K562 (cell line): ENCODE data around the gene F2RL2. TPM values are rescaled to one million over a fixed set of nuclear protein-coding genes. Genes with fewer than 3 reads are reported as not detected.

ENCODE experiments used
- ATAC-seq: fragments of 200-7000 bp; cut with Tn5 transposase; 3 replicates; pipeline ENCODE4 v1.9.1; 2020; ENCODE audit warnings: moderate library complexity
- BruUV-seq: library from RNA; stranded (reverse); fragments of 400-500 nt; replicated peaks from 2 replicates; lab custom pipeline; 2021; lab: Mats Ljungman, UMichigan
- CTCF ChIA-PET: fragments of 300-600 bp; formaldehyde crosslinking; extraction: SDS; loops from one replicate; lab custom pipeline; 2021; ENCODE audit warnings: low intra/inter-chr PET ratio; lab: Yijun Ruan, JAX
- POLR2A ChIA-PET: fragments of 300-600, 350-650 bp; sonication (Branson Sonifier 250); formaldehyde crosslinking; extraction: SDS; loops from one replicate; lab custom pipeline; 2021; ENCODE audit warnings: antibody characterized with exemption, inconsistent platforms; lab: Yijun Ruan, JAX
- DNase-seq, 4 experiments: peaks; one replicate each; pipeline versions ENCODE4 v3.0.0 to v3.0.0-alpha.2; 2011 to 2018; ENCODE audit warnings: low spot score in 3 of 4, mixed read lengths in 3 of 4; ENCODE audit errors: extremely low read depth in 1 of 4
- FAIRE-seq: peaks from 2 replicates; lab custom pipeline; 2011; peaks lifted over from hg19 to GRCh38; lab: Jason Lieb, UNC
- H2AFZ ChIP-seq: 2 replicates; pipeline ENCODE4 v1.6.0; 2011; ENCODE audit warnings: low read depth, low read length, control low read depth, inconsistent platforms
- H3K27ac ChIP-seq: fragments of 200-600 bp; 3 replicates; pipeline ENCODE4 v1.8.0; 2011; ENCODE audit warnings: low read depth, mild to moderate bottlenecking, control low read depth, inconsistent platforms, low read length, moderate library complexity, mixed read lengths; ENCODE audit errors: extremely low read depth
- H3K27me3 ChIP-seq, 2 experiments: fragments of 300-600 bp in 1 of 2; 2 replicates in 1 of 2; 3 replicates in 1 of 2; pipeline versions ENCODE4 v1.6.0 to v1.8.0; 2011; ENCODE audit warnings: inconsistent platforms in 2 of 2, low read length in 2 of 2, mild to moderate bottlenecking in 1 of 2, mixed read lengths in 1 of 2, moderate library complexity in 1 of 2; ENCODE audit not compliant: control insufficient read depth in 2 of 2, insufficient read depth in 2 of 2
- H3K36me3 ChIP-seq: fragments of 300-600 bp; 3 replicates; pipeline ENCODE4 v1.8.0; 2011; ENCODE audit warnings: mild to moderate bottlenecking, low read length, inconsistent platforms; ENCODE audit not compliant: control insufficient read depth, insufficient read depth
- H3K4me1 ChIP-seq, 2 experiments: fragments of 200-600 bp in 1 of 2; replicated peaks in 1 of 2; 2 replicates in 1 of 2; 3 replicates in 1 of 2; pipeline versions ENCODE4 v1.5.1 to v1.8.0; 2011; ENCODE audit warnings: inconsistent platforms in 2 of 2, low read length in 2 of 2, mild to moderate bottlenecking in 1 of 2, mixed read lengths in 1 of 2, moderate library complexity in 1 of 2; ENCODE audit not compliant: control insufficient read depth in 2 of 2, insufficient read depth in 2 of 2
- H3K4me2 ChIP-seq: 2 replicates; pipeline ENCODE4 v1.6.1; 2011; ENCODE audit warnings: low read length, control low read depth, inconsistent platforms, mixed read lengths; ENCODE audit not compliant: insufficient read depth
- H3K4me3 ChIP-seq: fragments of 200-600 bp; sonication (generic), shearing (Covaris generic); 2 replicates; pipeline ENCODE4 v1.5.1; 2016; ENCODE audit warnings: control low read depth, inconsistent platforms
- H3K79me2 ChIP-seq: fragments of 200-600 bp; 3 replicates; pipeline ENCODE4 v1.8.0; 2011; ENCODE audit warnings: low read length, inconsistent platforms; ENCODE audit not compliant: control insufficient read depth, insufficient read depth
- H3K9ac ChIP-seq, 2 experiments: 2 replicates each; pipeline versions ENCODE4 v1.6.0 to v1.6.1; 2011; ENCODE audit warnings: low read depth in 2 of 2, low read length in 2 of 2, control low read depth in 1 of 2, inconsistent platforms in 1 of 2, mild to moderate bottlenecking in 1 of 2, mixed read lengths in 1 of 2; ENCODE audit not compliant: insufficient read depth in 1 of 2
- H3K9me1 ChIP-seq: one replicate; pipeline ENCODE4 v1.6.0; 2011; ENCODE audit warnings: inconsistent platforms, mild to moderate bottlenecking, low read length, moderate library complexity; ENCODE audit not compliant: control insufficient read depth, insufficient read depth
- H3K9me3 ChIP-seq: replicated peaks from 2 replicates; pipeline ENCODE4 v1.5.1; 2011; ENCODE audit warnings: low read depth, low read length, inconsistent platforms; ENCODE audit not compliant: control insufficient read depth, insufficient read depth
- H4K20me1 ChIP-seq: replicated peaks from 2 replicates; pipeline ENCODE4 v1.6.1; 2011; ENCODE audit warnings: low read length, inconsistent platforms, mixed read lengths; ENCODE audit not compliant: control insufficient read depth, insufficient read depth
- ASH1L ChIP-seq: fragments of 450-650 bp; IDR thresholded peaks from 2 replicates; pipeline ENCODE4 v1.6.1; 2018; ENCODE audit warnings: borderline replicate concordance, mild to moderate bottlenecking, low read depth; ENCODE audit not compliant: partially characterized antibody
- HDAC2 ChIP-seq: fragments of 450-650 bp; IDR thresholded peaks from 2 replicates; pipeline ENCODE4 v1.6.1; 2016; ENCODE audit warnings: mild to moderate bottlenecking
- HMG20A ChIP-seq: fragments of 450-650 bp; formaldehyde crosslinking; conservative IDR thresholded peaks from 2 replicates; pipeline ENCODE4 v1.4.0; 2020; ENCODE audit warnings: mild to moderate bottlenecking, mixed read lengths
- TFAM ChIP-seq: fragments of 250-450 bp; sonication (Bioruptor Pico); conservative IDR thresholded peaks from 2 replicates; pipeline ENCODE4 v1.5.0; 2021; ENCODE audit warnings: mild to moderate bottlenecking, moderate library complexity
- ZBTB8A ChIP-seq: fragments of 450-650 bp; IDR thresholded peaks from 2 replicates; pipeline ENCODE4 v1.6.1; 2018; ENCODE audit warnings: mild to moderate bottlenecking, moderate library complexity; ENCODE audit not compliant: partially characterized antibody
- ZFP1 ChIP-seq: fragments of 450-650 bp; formaldehyde crosslinking; IDR thresholded peaks from 2 replicates; pipeline ENCODE4 v1.4.0; 2020; ENCODE audit warnings: mild to moderate bottlenecking, mixed read lengths
- ZNF143 ChIP-seq: sonication (generic); formaldehyde crosslinking; IDR thresholded peaks from 2 replicates; pipeline ENCODE4 v1.9.0; 2022; ENCODE audit warnings: mild to moderate bottlenecking, missing genetic modification reagents
- ZNF232 ChIP-seq: sonication (generic); formaldehyde crosslinking; IDR thresholded peaks from 2 replicates; pipeline ENCODE4 v1.8.0; 2022; ENCODE audit warnings: mild to moderate bottlenecking, missing genetic modification reagents
- ZNF41 ChIP-seq: fragments of 250-450 bp; sonication (Bioruptor Pico); conservative IDR thresholded peaks from 2 replicates; pipeline ENCODE4 v1.4.0; 2020; ENCODE audit warnings: mild to moderate bottlenecking
- ZNF668 ChIP-seq: fragments of 250-450 bp; sonication (Bioruptor Pico); IDR thresholded peaks from 2 replicates; pipeline ENCODE4 v1.8.0; 2022; ENCODE audit warnings: mild to moderate bottlenecking, inconsistent platforms
- WGBS: fragments of 100-300 bp; shearing (Covaris generic); methylation state at CpG from one replicate; pipeline ENCODE4 v1.1.6; 2016; ENCODE audit warnings: low coverage, mixed read lengths; ENCODE audit not compliant: insufficient coverage; ENCODE audit errors: missing lambda C conversion rate; 5-methylcytosine and 5-hydroxymethylcytosine counted together
- in situ Hi-C: fragments of 300-500 bp; cut with MboI; formaldehyde crosslinking; loops from 4 replicates; pipeline ENCODE4 v1.15.0; 2018; ENCODE audit warnings: inconsistent platforms, mixed read lengths
- intact Hi-C: fragments of 100-400 bp; cut with micrococcal nuclease; formaldehyde crosslinking; loops from 2 replicates; pipeline ENCODE4 v1.14.2; 2022
- polyA plus RNA-seq, 8 experiments: library from polyadenylated mRNA; depleted of rRNA in 4 of 8; stranded (reverse) in 5 of 8; unstranded in 3 of 8; fragments of >200 nt; fragmentation: Nextera tagmentation in 2 of 8; fragmentation: Illumina TruSeq in 1 of 8; extraction: Ambion mirVana in 2 of 8; extraction: Trizol in 1 of 8; gene quantifications; 2 replicates each; pipeline versions ENCODE4 v1.2.1 to v1.2.3, GENCODE V29; 2011 to 2014; ENCODE audit warnings: inconsistent platforms in 1 of 8, missing spikeins in 1 of 8
- total RNA-seq, 7 experiments: library from RNA; depleted of rRNA in 6 of 7; stranded (reverse); fragments of >200 nt in 6 of 7; fragmentation: Illumina TruSeq in 2 of 7; extraction: Trizol in 2 of 7; gene quantifications; 2 replicates each; pipeline versions ENCODE4 v1.2.1 to v1.2.3, GENCODE V29; 2011 to 2021; ENCODE audit warnings: low replicate concordance in 1 of 7
- TF ChIP-seq, protein P1 (sequence below): sonication (generic); formaldehyde crosslinking; IDR thresholded peaks from 2 replicates; pipeline ENCODE4 v1.8.1; 2022; ENCODE audit warnings: missing genetic modification reagents
- TF ChIP-seq, protein P2 (sequence below): fragments of 450-650 bp; formaldehyde crosslinking; conservative IDR thresholded peaks from 2 replicates; pipeline ENCODE4 v1.4.0; 2022; ENCODE audit warnings: mild to moderate bottlenecking, missing genetic modification characterization

Gene F2RL2
- total and polyA plus RNA-seq, 9 of the 15 experiments (the other 6 are each of a cell fraction or from before 2014, with no cell fraction given), result 0.03 to 0.12 (median 0.06) TPM; not detected in 3

DNA sequence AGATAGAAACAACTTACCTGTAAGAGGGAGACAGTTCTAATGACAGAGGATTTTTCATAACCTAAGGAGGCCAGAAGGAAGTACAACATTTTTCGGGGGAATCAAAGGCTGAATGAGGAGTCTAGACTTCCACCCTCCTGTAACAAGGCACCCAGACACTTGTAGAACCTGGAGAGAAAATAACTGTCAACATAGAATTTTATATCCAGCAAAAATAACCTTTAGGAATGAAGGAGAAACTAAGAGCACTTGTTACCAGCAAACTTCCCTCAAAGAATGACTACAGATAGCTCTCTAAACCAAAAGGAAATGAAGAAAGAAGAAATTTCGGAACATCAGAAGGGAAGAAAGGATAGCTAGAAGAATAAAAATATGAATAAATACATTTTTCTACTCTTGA is 25.9 kb upstream of the F2RL2 start:
- DNase-seq, result no peak
- Histone ChIP-seq H2AFZ (no peak overlapping the region), H3K4me1 (no peaks in the 10 kb centered on the region), H3K27me3 (no peaks in the 10 kb centered on the region), H3K27ac (no peak overlapping the region), H3K9me3 (peaks cover 3% of the 10 kb centered on the region; the same call in 1 of the 2 replicates), H3K4me3 (no peak overlapping the region), H3K36me3 (no peaks in the 10 kb centered on the region), H3K9ac (no peak overlapping the region), H3K9me1 (no peaks in the 10 kb centered on the region), H4K20me1 (no peaks in the 10 kb centered on the region), H3K79me2 (no peaks in the 10 kb centered on the region), H3K4me2 (no peak overlapping the region)
- no TSS peak for BruUV-seq
- TF ChIP-seq ZFP1 (peak; percentile 84), ZNF143 (no peak)
- POLR2A ChIA-PET, result interaction anchor here (1.0 kb wide), 1 partner anchor 9 kb away, joined by 4 read pairs; no protein-coding TSS in a partner anchor
- in situ Hi-C loops (loop anchor here (10.0 kb wide), 1 partner anchor 126 kb away; no protein-coding TSS in a partner anchor), intact Hi-C loops (no loop called here)
- no peak for FAIRE-seq
- no peak for ATAC-seq
- CTCF ChIA-PET, result no interaction called here
- WGBS, result 34% methylated on average over 2 of the region's 2 CpGs

DNA sequence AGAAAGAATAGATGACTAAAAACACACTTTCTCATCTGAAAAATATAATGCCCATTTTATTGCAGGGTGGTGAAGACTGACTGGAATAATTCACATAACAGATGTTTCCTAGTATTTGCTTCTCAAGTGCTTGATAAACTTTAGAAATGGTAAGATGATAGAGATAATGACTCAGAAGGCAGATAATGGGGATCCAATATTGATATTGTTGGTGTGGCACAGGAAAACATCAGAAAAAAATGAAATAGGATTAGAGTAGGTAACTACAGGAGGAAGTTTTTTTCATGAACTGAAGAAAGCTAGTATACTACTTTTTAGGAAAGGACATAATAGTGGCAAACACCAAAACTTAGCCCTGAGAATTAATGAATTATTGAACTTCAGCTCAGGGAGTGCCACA is 20.2 kb upstream of the F2RL2 start:
- no TSS peak for BruUV-seq
- no peak overlapping the region for H3K27ac ChIP-seq
- H3K4me1 ChIP-seq, result no peaks in the 10 kb centered on the region
- intact Hi-C loops, result loop anchor here (5.0 kb wide), 1 partner anchor 129 kb away; no protein-coding TSS in a partner anchor
- POLR2A ChIA-PET, result interaction anchor here (1.1 kb wide), 1 partner anchor 8 kb away, joined by 4 read pairs; no protein-coding TSS in a partner anchor
- DNase-seq, result no peak
- H3K4me2 ChIP-seq, result no peak overlapping the region
- no peak overlapping the region for H2AFZ ChIP-seq
- in situ Hi-C loops, result loop anchor here (5.0 to 10.0 kb wide), 2 partner anchors 41 to 131 kb away; no protein-coding TSS in a partner anchor
- no peak overlapping the region for H3K9ac ChIP-seq
- CTCF ChIA-PET, result interaction anchor here (5.0 kb wide), 1 partner anchor 41 kb away, joined by 42 read pairs; no protein-coding TSS in a partner anchor
- no peaks in the 10 kb centered on the region for H3K9me1 ChIP-seq
- no peak overlapping the region for H3K4me3 ChIP-seq
- no peaks in the 10 kb centered on the region for H3K9me3 ChIP-seq
- H4K20me1 ChIP-seq, result no peaks in the 10 kb centered on the region
- no peak for FAIRE-seq
- no peaks in the 10 kb centered on the region for H3K36me3 ChIP-seq
- ATAC-seq, result no peak
- H3K79me2 ChIP-seq, result no peaks in the 10 kb centered on the region
- H3K27me3 ChIP-seq, result no peaks in the 10 kb centered on the region
- TF ChIP-seq ZNF232 (CRISPR knock-in tag), result no peak
- TF ChIP-seq, protein P1, sequence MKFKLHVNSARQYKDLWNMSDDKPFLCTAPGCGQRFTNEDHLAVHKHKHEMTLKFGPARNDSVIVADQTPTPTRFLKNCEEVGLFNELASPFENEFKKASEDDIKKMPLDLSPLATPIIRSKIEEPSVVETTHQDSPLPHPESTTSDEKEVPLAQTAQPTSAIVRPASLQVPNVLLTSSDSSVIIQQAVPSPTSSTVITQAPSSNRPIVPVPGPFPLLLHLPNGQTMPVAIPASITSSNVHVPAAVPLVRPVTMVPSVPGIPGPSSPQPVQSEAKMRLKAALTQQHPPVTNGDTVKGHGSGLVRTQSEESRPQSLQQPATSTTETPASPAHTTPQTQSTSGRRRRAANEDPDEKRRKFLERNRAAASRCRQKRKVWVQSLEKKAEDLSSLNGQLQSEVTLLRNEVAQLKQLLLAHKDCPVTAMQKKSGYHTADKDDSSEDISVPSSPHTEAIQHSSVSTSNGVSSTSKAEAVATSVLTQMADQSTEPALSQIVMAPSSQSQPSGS, result no peak
- TF ChIP-seq ZNF41 (CRISPR knock-in tag), result no peak
- no peak for TF ChIP-seq ZBTB8A
- TF ChIP-seq, protein P2, sequence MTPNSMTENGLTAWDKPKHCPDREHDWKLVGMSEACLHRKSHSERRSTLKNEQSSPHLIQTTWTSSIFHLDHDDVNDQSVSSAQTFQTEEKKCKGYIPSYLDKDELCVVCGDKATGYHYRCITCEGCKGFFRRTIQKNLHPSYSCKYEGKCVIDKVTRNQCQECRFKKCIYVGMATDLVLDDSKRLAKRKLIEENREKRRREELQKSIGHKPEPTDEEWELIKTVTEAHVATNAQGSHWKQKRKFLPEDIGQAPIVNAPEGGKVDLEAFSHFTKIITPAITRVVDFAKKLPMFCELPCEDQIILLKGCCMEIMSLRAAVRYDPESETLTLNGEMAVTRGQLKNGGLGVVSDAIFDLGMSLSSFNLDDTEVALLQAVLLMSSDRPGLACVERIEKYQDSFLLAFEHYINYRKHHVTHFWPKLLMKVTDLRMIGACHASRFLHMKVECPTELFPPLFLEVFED (CRISPR knock-in tag), result no peak
- no peak for TF ChIP-seq TFAM (CRISPR knock-in tag)
- TF ChIP-seq ZNF668 (CRISPR knock-in tag), result no peak
- TF ChIP-seq HDAC2, result no peak
- TF ChIP-seq ASH1L, result no peak
- no peak for TF ChIP-seq HMG20A
